Mucosa of gallbladder (tissue), 1 donor: ENCODE measurements around the gene QRFP. TPM values are rescaled to one million over a fixed set of nuclear protein-coding genes. Genes with fewer than 3 reads are reported as not detected.
A peak's percentile ranks its signal among the peaks of the same experiment; 100 is the strongest.
"Not testable (repeated sequence)": the region's sequence is repeated elsewhere in the genome, so short reads cannot be mapped to it uniquely, and the experiment has no call there.

Source experiments
- DNase-seq: peaks from one replicate; pipeline ENCODE4 v3.0.0-alpha.2; 2020; ENCODE audit warnings: low spot score
- total RNA-seq: library from RNA; stranded (reverse); gene quantifications from one replicate; pipeline ENCODE4 v1.2.1, GENCODE V29; 2021
- donor health status: DM: no; HTN: no; CAD: no.

The QRFP gene
- total RNA-seq, 1 donor from 2014 or later = not detected

GRCh38 chr9:130919559-130920145, 23.0 kb upstream of the QRFP start:
- no peak for DNase-seq

- DNase-seq = no peak
These were observed 22.4 kb upstream of the QRFP start for GRCh38 chr9:130918826-130919558.

GRCh38 chr9:130918101-130918825, 21.7 kb upstream of the QRFP start:
- no peak for DNase-seq

GRCh38 chr9:130917168-130917960, 20.8 kb upstream of the QRFP start:
- DNase-seq = no peak

- no peak for DNase-seq
These were observed 18.5 kb upstream of the QRFP start for GRCh38 chr9:130915096-130915447.

- DNase-seq = no peak
These were observed 17.9 kb upstream of the QRFP start for GRCh38 chr9:130914417-130915095.

GRCh38 chr9:130913599-130914416, 17.2 kb upstream of the QRFP start:
- DNase-seq = no peak

- DNase-seq = peak; percentile 23
These were observed 16.5 kb upstream of the QRFP start for GRCh38 chr9:130912932-130913598.

GRCh38 chr9:130911254-130912049, 14.8 kb upstream of the QRFP start:
- DNase-seq = no peak

GRCh38 chr9:130910670-130911069, 14.1 kb upstream of the QRFP start:
- not testable (repeated sequence) for DNase-seq

GRCh38 chr9:130910041-130910440, 13.4 kb upstream of the QRFP start:
- not testable (repeated sequence) for DNase-seq

GRCh38 chr9:130908878-130909355, 12.3 kb upstream of the QRFP start:
- no peak for DNase-seq

GRCh38 chr9:130908146-130908877, 11.7 kb upstream of the QRFP start:
- DNase-seq = no peak

- no peak for DNase-seq
These were observed 10.3 kb upstream of the QRFP start for GRCh38 chr9:130906735-130907416.

GRCh38 chr9:130905902-130906734, 9.5 kb upstream of the QRFP start:
- no peak for DNase-seq

GRCh38 chr9:130905125-130905901, 8.7 kb upstream of the QRFP start:
- DNase-seq = no peak
